Measurements from ENCODE around the gene LAMC3. TPM values are rescaled to one million over a fixed set of nuclear protein-coding genes. Genes with fewer than 3 reads are reported as not detected.

LAMC3 gene
- total RNA-seq, 1 experiment from 2014 or later: not detected

- BruUV-seq (replicated peaks): no TSS peak
- peaks cover 11% of the 10 kb centered on the region for H3K27me3 Mint-ChIP-seq (ENCODE audit: insufficient read depth, unreplicated experiment)
- DNase-seq (ENCODE audit: unreplicated experiment): peak; percentile 23
- no peak overlapping the region for H3K4me3 Mint-ChIP-seq (ENCODE audit: unreplicated experiment)
- TF ChIP-seq, protein P1, sequence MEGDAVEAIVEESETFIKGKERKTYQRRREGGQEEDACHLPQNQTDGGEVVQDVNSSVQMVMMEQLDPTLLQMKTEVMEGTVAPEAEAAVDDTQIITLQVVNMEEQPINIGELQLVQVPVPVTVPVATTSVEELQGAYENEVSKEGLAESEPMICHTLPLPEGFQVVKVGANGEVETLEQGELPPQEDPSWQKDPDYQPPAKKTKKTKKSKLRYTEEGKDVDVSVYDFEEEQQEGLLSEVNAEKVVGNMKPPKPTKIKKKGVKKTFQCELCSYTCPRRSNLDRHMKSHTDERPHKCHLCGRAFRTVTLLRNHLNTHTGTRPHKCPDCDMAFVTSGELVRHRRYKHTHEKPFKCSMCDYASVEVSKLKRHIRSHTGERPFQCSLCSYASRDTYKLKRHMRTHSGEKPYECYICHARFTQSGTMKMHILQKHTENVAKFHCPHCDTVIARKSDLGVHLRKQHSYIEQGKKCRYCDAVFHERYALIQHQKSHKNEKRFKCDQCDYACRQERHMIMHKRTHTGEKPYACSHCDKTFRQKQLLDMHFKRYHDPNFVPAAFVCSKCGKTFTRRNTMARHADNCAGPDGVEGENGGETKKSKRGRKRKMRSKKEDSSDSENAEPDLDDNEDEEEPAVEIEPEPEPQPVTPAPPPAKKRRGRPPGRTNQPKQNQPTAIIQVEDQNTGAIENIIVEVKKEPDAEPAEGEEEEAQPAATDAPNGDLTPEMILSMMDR (IDR thresholded peaks at IDR 0.05; ENCODE audit: unreplicated experiment): no peak
- H3K9me3 Mint-ChIP-seq (ENCODE audit: unreplicated experiment): no peaks in the 10 kb centered on the region
- ChIA-PET POLR2A (no interaction called here), CTCF (interaction anchor here (0.5 to 1.9 kb wide), 3 partner anchors 20 to 1688 kb away, joined by 3 to 5 read pairs (median 5); no protein-coding TSS in a partner anchor)
- H3K36me3 Mint-ChIP-seq (ENCODE audit: insufficient read depth, unreplicated experiment): no peaks in the 10 kb centered on the region
- intact Hi-C loops (cut with micrococcal nuclease): loop anchor here (5.0 kb wide), 2 partner anchors 222 to 287 kb away; no protein-coding TSS in a partner anchor
- peaks cover 17% of the 10 kb centered on the region for H3K4me1 Mint-ChIP-seq (ENCODE audit: insufficient read depth, unreplicated experiment)
- peak overlapping the region; percentile 5 for H3K27ac Mint-ChIP-seq (ENCODE audit: low read depth, unreplicated experiment)
Observed at GRCh38 chr9:130994135-130995085, 14.6 kb upstream of the LAMC3 start.

DNA sequence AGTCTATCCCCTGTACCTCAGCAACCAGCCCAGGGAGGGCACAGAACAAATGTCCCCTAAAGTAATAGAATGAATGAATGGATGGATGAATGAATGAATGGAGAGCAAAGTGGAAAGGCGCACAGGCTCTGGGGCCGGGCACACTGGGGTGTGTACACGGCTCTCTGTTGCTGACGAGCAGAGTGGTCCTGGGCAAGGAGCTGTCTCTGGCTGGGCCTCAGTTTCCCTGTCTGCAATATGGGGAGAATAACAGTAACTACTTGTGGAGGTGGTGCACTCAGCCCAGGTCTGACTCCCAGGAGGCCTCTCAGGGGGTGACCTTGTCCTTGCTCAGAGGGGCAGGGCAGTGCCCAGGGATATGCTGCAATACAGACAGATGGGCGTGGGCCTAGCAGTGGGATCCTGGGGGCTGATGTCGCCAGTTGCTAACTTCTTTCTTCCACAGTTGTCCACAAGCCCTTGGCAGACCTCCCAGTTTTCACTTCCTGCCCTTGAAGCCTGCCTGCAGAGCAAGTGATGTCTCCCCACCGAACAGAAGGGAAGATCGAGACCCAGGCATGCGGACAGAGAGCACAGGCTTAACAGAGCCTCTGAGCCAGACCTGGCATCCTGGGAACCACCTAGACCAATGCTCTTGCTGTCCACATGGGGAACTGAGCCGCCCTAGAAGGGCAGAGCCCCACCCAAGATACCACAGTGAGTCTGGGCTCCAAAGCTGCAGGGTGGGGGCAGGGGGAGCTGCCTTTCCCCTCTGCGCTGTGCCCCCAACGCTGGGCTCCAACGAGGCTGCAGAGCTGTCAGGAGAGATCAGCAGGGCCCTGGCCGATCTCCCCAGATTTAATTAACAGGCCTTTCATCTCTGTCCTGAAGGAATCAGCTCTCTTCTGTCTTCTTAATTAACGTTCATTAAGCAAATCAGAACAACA, 13.6 kb upstream of the LAMC3 start:
- Mint-ChIP-seq H3K27me3 (ENCODE audit: insufficient read depth, unreplicated experiment) (peaks cover 17% of the 10 kb centered on the region), H3K4me3 (ENCODE audit: unreplicated experiment) (no peak overlapping the region), H3K4me1 (ENCODE audit: insufficient read depth, unreplicated experiment) (peaks cover 18% of the 10 kb centered on the region), H3K36me3 (ENCODE audit: insufficient read depth, unreplicated experiment) (no peaks in the 10 kb centered on the region), H3K27ac (ENCODE audit: low read depth, unreplicated experiment) (peak overlapping the region; percentile 5), H3K9me3 (ENCODE audit: unreplicated experiment) (no peaks in the 10 kb centered on the region)
- intact Hi-C loops (cut with micrococcal nuclease): loop anchor here (5.0 kb wide), 2 partner anchors 223 to 288 kb away; no protein-coding TSS in a partner anchor
- POLR2A ChIA-PET: no interaction called here
- CTCF ChIA-PET: interaction anchor here (0.5 to 1.9 kb wide), 4 partner anchors 51 to 1687 kb away, joined by 3 to 5 read pairs (median 4); no protein-coding TSS in a partner anchor
- BruUV-seq (replicated peaks): no TSS peak
- DNase-seq (ENCODE audit: unreplicated experiment): peak; percentile 11
- TF ChIP-seq, protein P1 (IDR thresholded peaks at IDR 0.05; ENCODE audit: unreplicated experiment): no peak

DNA sequence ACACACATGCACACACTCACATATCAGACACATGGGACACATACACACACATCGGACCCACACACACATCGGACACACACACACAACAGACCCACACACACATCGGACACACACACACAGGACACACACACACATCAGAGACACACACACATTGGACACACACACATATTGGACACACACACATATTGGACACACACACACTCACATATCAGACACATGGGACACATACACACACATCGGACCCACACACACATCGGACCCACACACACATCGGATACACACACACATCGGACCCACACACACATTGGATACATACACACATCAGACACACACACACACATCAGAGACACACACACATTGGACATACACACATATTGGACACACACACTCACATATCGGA, 12.8 kb upstream of the LAMC3 start:
- CTCF ChIA-PET: interaction anchor here (0.6 to 3.1 kb wide), 5 partner anchors 22 to 289 kb away, joined by 3 to 20 read pairs (median 5); no protein-coding TSS in a partner anchor
- Mint-ChIP-seq H3K27me3 (ENCODE audit: insufficient read depth, unreplicated experiment) (peaks cover 17% of the 10 kb centered on the region), H3K27ac (ENCODE audit: low read depth, unreplicated experiment) (no peak overlapping the region), H3K36me3 (ENCODE audit: insufficient read depth, unreplicated experiment) (no peaks in the 10 kb centered on the region), H3K4me1 (ENCODE audit: insufficient read depth, unreplicated experiment) (peaks cover 18% of the 10 kb centered on the region), H3K4me3 (ENCODE audit: unreplicated experiment) (no peak overlapping the region), H3K9me3 (ENCODE audit: unreplicated experiment) (no peaks in the 10 kb centered on the region)
- no TSS peak for BruUV-seq (replicated peaks)
- intact Hi-C loops (cut with micrococcal nuclease): loop anchor here (5.0 kb wide), 2 partner anchors 224 to 289 kb away; no protein-coding TSS in a partner anchor
- no peak for DNase-seq (ENCODE audit: unreplicated experiment)
- TF ChIP-seq, protein P1 (IDR thresholded peaks at IDR 0.05; ENCODE audit: unreplicated experiment): no peak
- POLR2A ChIA-PET: no interaction called here

All from MCF 10A (cell line).